Panc1 (cell line): ENCODE data around the gene BMP2K.

Experiments used
- CTCF ChIP-seq: fragments of 450-650 bp; IDR thresholded peaks from 2 replicates; pipeline ENCODE4 v1.5.1; 2017; ENCODE audit warnings: mild to moderate bottlenecking
- POLR2AphosphoS5 ChIP-seq: IDR thresholded peaks from 2 replicates; pipeline ENCODE4 v1.6.1; 2012; ENCODE audit warnings: mild to moderate bottlenecking, low read depth, low read length, moderate library complexity
- TCF7L2 ChIP-seq: IDR thresholded peaks from 2 replicates; pipeline ENCODE4 v1.6.1; 2011; ENCODE audit warnings: mild to moderate bottlenecking, low read depth, low read length, inconsistent platforms

- TF ChIP-seq CTCF (no peak), POLR2AphosphoS5 (no peak), TCF7L2 (no peak)
These were observed 53.1 kb downstream of the BMP2K start for GRCh38 chr4:78829296-78829695.
